Suprapubic skin (tissue), 4 donors: ENCODE data around the gene CYP4F3. TPM values are rescaled to one million over a fixed set of nuclear protein-coding genes. Genes with fewer than 3 reads are reported as not detected.

Experiments
- DNase-seq, 2 donors: peaks; one replicate each; pipeline ENCODE4 v3.0.0-alpha.2; 2019; ENCODE audit warnings: low spot score in 2 of 2
- H3K27ac ChIP-seq: fragments of 200-600 bp; sonication (generic); one replicate; pipeline ENCODE4 v1.5.1; 2019
- H3K27me3 ChIP-seq: fragments of 200-600 bp; sonication (generic); one replicate; pipeline ENCODE4 v1.5.1; 2019
- H3K36me3 ChIP-seq: fragments of 200-600 bp; sonication (generic); one replicate; pipeline ENCODE4 v1.5.1; 2019
- H3K4me1 ChIP-seq: fragments of 200-600 bp; sonication (generic); one replicate; pipeline ENCODE4 v1.5.1; 2019
- H3K4me3 ChIP-seq: fragments of 200-600 bp; sonication (generic); one replicate; pipeline ENCODE4 v1.5.1; 2019; ENCODE audit warnings: mild to moderate bottlenecking
- H3K9me3 ChIP-seq: fragments of 200-600 bp; sonication (generic); one replicate; pipeline ENCODE4 v1.5.1; 2019
- CTCF ChIP-seq, 2 donors: fragments of 200-600 bp in 1 of 2; fragments of 450-650 bp in 1 of 2; sonication (generic) in 1 of 2; IDR thresholded peaks; one replicate each; pipeline ENCODE4 v1.5.1; 2016 to 2019; ENCODE audit warnings: antibody characterized with exemption in 2 of 2, mild to moderate bottlenecking in 1 of 2, moderate library complexity in 1 of 2
- EP300 ChIP-seq: sonication (generic); formaldehyde crosslinking; IDR thresholded peaks from one replicate; pipeline ENCODE4 v1.6.1; 2017; ENCODE audit warnings: antibody characterized with exemption
- POLR2A ChIP-seq, 2 donors: fragments of 450-650 bp; IDR thresholded peaks; one replicate each; pipeline ENCODE4 v1.6.1; 2017; ENCODE audit warnings: antibody characterized with exemption in 2 of 2, mild to moderate bottlenecking in 2 of 2, moderate library complexity in 2 of 2
- POLR2AphosphoS5 ChIP-seq, 3 donors: sonication (generic); formaldehyde crosslinking; IDR thresholded peaks; one replicate each; pipeline ENCODE4 v1.6.1; 2017; ENCODE audit warnings: antibody characterized with exemption in 3 of 3
- WGBS: methylation state at CpG from one replicate; pipeline ENCODE4 v1.1.5; 2018; 5-methylcytosine and 5-hydroxymethylcytosine counted together
- total RNA-seq, 4 donors: library from RNA; depleted of rRNA; stranded (reverse); fragments of >200 nt; gene quantifications; one replicate each; pipeline ENCODE4 v1.1.0, GENCODE V29; 2016

CYP4F3 gene
- total RNA-seq, 4 donors from 2014 or later, result 9.5 to 14.4 (median 12.2) TPM

- no peak for DNase-seq
- no peak overlapping the region for H3K4me3 ChIP-seq
- no peak overlapping the region for H3K27ac ChIP-seq
- no peaks in the 10 kb centered on the region for H3K9me3 ChIP-seq
- TF ChIP-seq POLR2AphosphoS5 (IDR thresholded peaks at IDR 0.05), result no peak
- no peak for TF ChIP-seq EP300
- TF ChIP-seq POLR2A (IDR thresholded peaks at IDR 0.05), result no peak
- no peak for TF ChIP-seq CTCF (IDR thresholded peaks at IDR 0.05)
- 57% methylated on average over 8 of the region's 8 CpGs for WGBS
- peaks cover 3% of the 10 kb centered on the region for H3K27me3 ChIP-seq
- no peaks in the 10 kb centered on the region for H3K4me1 ChIP-seq
- H3K36me3 ChIP-seq, result peaks cover 40% of the 10 kb centered on the region
Measured at GRCh38 chr19:15680478-15681322, 40.0 kb downstream of the CYP4F3 start.

- TF ChIP-seq EP300 (no peak), POLR2A (IDR thresholded peaks at IDR 0.05) (no peak), POLR2AphosphoS5 (IDR thresholded peaks at IDR 0.05) (no peak), CTCF (IDR thresholded peaks at IDR 0.05) (no peak)
- 95% methylated on average over 7 of the region's 10 CpGs for WGBS
Measured at GRCh38 chr19:15683411-15683810, 42.7 kb downstream of the CYP4F3 start.

GRCh38 chr19:15684828-15685227 is 44.1 kb downstream of the CYP4F3 start:
- TF ChIP-seq POLR2AphosphoS5 (IDR thresholded peaks at IDR 0.05), result no peak
- Histone ChIP-seq H3K27me3 (peaks cover 3% of the 10 kb centered on the region), H3K4me3 (no peak overlapping the region), H3K9me3 (no peaks in the 10 kb centered on the region), H3K36me3 (peaks cover 57% of the 10 kb centered on the region), H3K27ac (no peak overlapping the region), H3K4me1 (no peaks in the 10 kb centered on the region)
- no peak for DNase-seq
- WGBS, result 57% methylated on average over 9 of the region's 9 CpGs

More at GRCh38 chr19:15683411-15683810, 42.7 kb downstream of the CYP4F3 start:
- no peaks in the 10 kb centered on the region for H3K4me1 ChIP-seq
- no peak overlapping the region for H3K4me3 ChIP-seq
- peaks cover 3% of the 10 kb centered on the region for H3K27me3 ChIP-seq
- H3K9me3 ChIP-seq, result no peaks in the 10 kb centered on the region
- peaks cover 58% of the 10 kb centered on the region for H3K36me3 ChIP-seq
- no peak overlapping the region for H3K27ac ChIP-seq
- no peak for DNase-seq

- 76% methylated on average over 13 of the region's 19 CpGs for WGBS
- Histone ChIP-seq H3K4me3 (no peak overlapping the region), H3K4me1 (peaks cover 6% of the 10 kb centered on the region), H3K27ac (no peak overlapping the region), H3K36me3 (peaks cover 18% of the 10 kb centered on the region), H3K9me3 (no peaks in the 10 kb centered on the region), H3K27me3 (no peaks in the 10 kb centered on the region)
- no peak for DNase-seq
- TF ChIP-seq CTCF (IDR thresholded peaks at IDR 0.05) (no peak), POLR2AphosphoS5 (IDR thresholded peaks at IDR 0.05) (no peak), POLR2A (IDR thresholded peaks at IDR 0.05) (no peak), EP300 (no peak)
Measured at GRCh38 chr19:15696654-15697194, 56.0 kb downstream of the CYP4F3 start.

- no peak for TF ChIP-seq EP300
- no peak for DNase-seq
- no peaks in the 10 kb centered on the region for H3K27me3 ChIP-seq
- peaks cover 27% of the 10 kb centered on the region for H3K4me1 ChIP-seq
- peak overlapping the region; percentile 60 for H3K27ac ChIP-seq
- 55% methylated on average over 4 of the region's 4 CpGs for WGBS
- peak overlapping the region; percentile 10 for H3K4me3 ChIP-seq
- H3K36me3 ChIP-seq, result peaks cover 8% of the 10 kb centered on the region
- H3K9me3 ChIP-seq, result no peaks in the 10 kb centered on the region
Measured at GRCh38 chr19:15701757-15702533, 61.2 kb downstream of the CYP4F3 start.

GRCh38 chr19:15702534-15702930 is 61.8 kb downstream of the CYP4F3 start:
- no peak for TF ChIP-seq EP300
- no peak for TF ChIP-seq POLR2AphosphoS5 (IDR thresholded peaks at IDR 0.05)
- TF ChIP-seq CTCF (IDR thresholded peaks at IDR 0.05), result no peak
- no peak for TF ChIP-seq POLR2A (IDR thresholded peaks at IDR 0.05)
- Histone ChIP-seq H3K9me3 (no peaks in the 10 kb centered on the region), H3K27ac (peak overlapping the region; percentile 60), H3K4me1 (peaks cover 27% of the 10 kb centered on the region), H3K36me3 (peaks cover 5% of the 10 kb centered on the region), H3K4me3 (peak overlapping the region; percentile 10), H3K27me3 (no peaks in the 10 kb centered on the region)
- peak; percentile 90 for DNase-seq
- 0% methylated on average over 3 of the region's 7 CpGs for WGBS
